K562 (cell line): ENCODE results near the gene ELF1. TPM values are rescaled to one million over a fixed set of nuclear protein-coding genes. Genes with fewer than 3 reads are reported as not detected.
A peak's percentile ranks its signal among the peaks of the same experiment; 100 is the strongest.

Experiments
- ATAC-seq: fragments of 200-7000 bp; cut with Tn5 transposase; 3 replicates; pipeline ENCODE4 v1.9.1; 2020; ENCODE audit warnings: moderate library complexity
- BruUV-seq: library from RNA; stranded (reverse); fragments of 400-500 nt; replicated peaks from 2 replicates; lab custom pipeline; 2021; lab: Mats Ljungman, UMichigan
- CTCF ChIA-PET: fragments of 300-600 bp; formaldehyde crosslinking; extraction: SDS; loops from one replicate; lab custom pipeline; 2021; ENCODE audit warnings: low intra/inter-chr PET ratio; lab: Yijun Ruan, JAX
- POLR2A ChIA-PET: fragments of 300-600, 350-650 bp; sonication (Branson Sonifier 250); formaldehyde crosslinking; extraction: SDS; loops from one replicate; lab custom pipeline; 2021; ENCODE audit warnings: antibody characterized with exemption, inconsistent platforms; lab: Yijun Ruan, JAX
- DNase-seq, 4 experiments: peaks; one replicate each; pipeline versions ENCODE4 v3.0.0 to v3.0.0-alpha.2; 2011 to 2018; ENCODE audit warnings: low spot score in 3 of 4, mixed read lengths in 3 of 4; ENCODE audit errors: extremely low read depth in 1 of 4
- FAIRE-seq: peaks from 2 replicates; lab custom pipeline; 2011; peaks lifted over from hg19 to GRCh38; lab: Jason Lieb, UNC
- H2AFZ ChIP-seq: 2 replicates; pipeline ENCODE4 v1.6.0; 2011; ENCODE audit warnings: low read depth, low read length, control low read depth, inconsistent platforms
- H3K27ac ChIP-seq: fragments of 200-600 bp; 3 replicates; pipeline ENCODE4 v1.8.0; 2011; ENCODE audit warnings: low read depth, mild to moderate bottlenecking, control low read depth, inconsistent platforms, low read length, moderate library complexity, mixed read lengths; ENCODE audit errors: extremely low read depth
- H3K27me3 ChIP-seq, 2 experiments: fragments of 300-600 bp in 1 of 2; 2 replicates in 1 of 2; 3 replicates in 1 of 2; pipeline versions ENCODE4 v1.6.0 to v1.8.0; 2011; ENCODE audit warnings: inconsistent platforms in 2 of 2, low read length in 2 of 2, mild to moderate bottlenecking in 1 of 2, mixed read lengths in 1 of 2, moderate library complexity in 1 of 2; ENCODE audit not compliant: control insufficient read depth in 2 of 2, insufficient read depth in 2 of 2
- H3K36me3 ChIP-seq: fragments of 300-600 bp; 3 replicates; pipeline ENCODE4 v1.8.0; 2011; ENCODE audit warnings: mild to moderate bottlenecking, low read length, inconsistent platforms; ENCODE audit not compliant: control insufficient read depth, insufficient read depth
- H3K4me1 ChIP-seq, 2 experiments: fragments of 200-600 bp in 1 of 2; replicated peaks in 1 of 2; 2 replicates in 1 of 2; 3 replicates in 1 of 2; pipeline versions ENCODE4 v1.5.1 to v1.8.0; 2011; ENCODE audit warnings: inconsistent platforms in 2 of 2, low read length in 2 of 2, mild to moderate bottlenecking in 1 of 2, mixed read lengths in 1 of 2, moderate library complexity in 1 of 2; ENCODE audit not compliant: control insufficient read depth in 2 of 2, insufficient read depth in 2 of 2
- H3K4me2 ChIP-seq: 2 replicates; pipeline ENCODE4 v1.6.1; 2011; ENCODE audit warnings: low read length, control low read depth, inconsistent platforms, mixed read lengths; ENCODE audit not compliant: insufficient read depth
- H3K4me3 ChIP-seq: fragments of 200-600 bp; sonication (generic), shearing (Covaris generic); 2 replicates; pipeline ENCODE4 v1.5.1; 2016; ENCODE audit warnings: control low read depth, inconsistent platforms
- H3K79me2 ChIP-seq: fragments of 200-600 bp; 3 replicates; pipeline ENCODE4 v1.8.0; 2011; ENCODE audit warnings: low read length, inconsistent platforms; ENCODE audit not compliant: control insufficient read depth, insufficient read depth
- H3K9ac ChIP-seq, 2 experiments: 2 replicates each; pipeline versions ENCODE4 v1.6.0 to v1.6.1; 2011; ENCODE audit warnings: low read depth in 2 of 2, low read length in 2 of 2, control low read depth in 1 of 2, inconsistent platforms in 1 of 2, mild to moderate bottlenecking in 1 of 2, mixed read lengths in 1 of 2; ENCODE audit not compliant: insufficient read depth in 1 of 2
- H3K9me1 ChIP-seq: one replicate; pipeline ENCODE4 v1.6.0; 2011; ENCODE audit warnings: inconsistent platforms, mild to moderate bottlenecking, low read length, moderate library complexity; ENCODE audit not compliant: control insufficient read depth, insufficient read depth
- H3K9me3 ChIP-seq: replicated peaks from 2 replicates; pipeline ENCODE4 v1.5.1; 2011; ENCODE audit warnings: low read depth, low read length, inconsistent platforms; ENCODE audit not compliant: control insufficient read depth, insufficient read depth
- H4K20me1 ChIP-seq: replicated peaks from 2 replicates; pipeline ENCODE4 v1.6.1; 2011; ENCODE audit warnings: low read length, inconsistent platforms, mixed read lengths; ENCODE audit not compliant: control insufficient read depth, insufficient read depth
- HNRNPL ChIP-seq: fragments of 200-400 bp; formaldehyde crosslinking; IDR thresholded peaks from 2 replicates; pipeline ENCODE4 v1.6.1; 2017; ENCODE audit warnings: low read depth, mild to moderate bottlenecking, low read length
- ZNF239 ChIP-seq: fragments of 250-450 bp; sonication (Bioruptor Pico); IDR thresholded peaks from 2 replicates; pipeline ENCODE4 v1.4.0; 2020; ENCODE audit warnings: mild to moderate bottlenecking
- ZNF316 ChIP-seq: fragments of 450-650 bp; IDR thresholded peaks from 2 replicates; pipeline ENCODE4 v1.6.1; 2016
- WGBS: fragments of 100-300 bp; shearing (Covaris generic); methylation state at CpG from one replicate; pipeline ENCODE4 v1.1.6; 2016; ENCODE audit warnings: low coverage, mixed read lengths; ENCODE audit not compliant: insufficient coverage; ENCODE audit errors: missing lambda C conversion rate; 5-methylcytosine and 5-hydroxymethylcytosine counted together
- in situ Hi-C: fragments of 300-500 bp; cut with MboI; formaldehyde crosslinking; loops from 4 replicates; pipeline ENCODE4 v1.15.0; 2018; ENCODE audit warnings: inconsistent platforms, mixed read lengths
- intact Hi-C: fragments of 100-400 bp; cut with micrococcal nuclease; formaldehyde crosslinking; loops from 2 replicates; pipeline ENCODE4 v1.14.2; 2022
- polyA plus RNA-seq, 8 experiments: library from polyadenylated mRNA; depleted of rRNA in 4 of 8; stranded (reverse) in 5 of 8; unstranded in 3 of 8; fragments of >200 nt; fragmentation: Nextera tagmentation in 2 of 8; fragmentation: Illumina TruSeq in 1 of 8; extraction: Ambion mirVana in 2 of 8; extraction: Trizol in 1 of 8; gene quantifications; 2 replicates each; pipeline versions ENCODE4 v1.2.1 to v1.2.3, GENCODE V29; 2011 to 2014; ENCODE audit warnings: inconsistent platforms in 1 of 8, missing spikeins in 1 of 8
- total RNA-seq, 7 experiments: library from RNA; depleted of rRNA in 6 of 7; stranded (reverse); fragments of >200 nt in 6 of 7; fragmentation: Illumina TruSeq in 2 of 7; extraction: Trizol in 2 of 7; gene quantifications; 2 replicates each; pipeline versions ENCODE4 v1.2.1 to v1.2.3, GENCODE V29; 2011 to 2021; ENCODE audit warnings: low replicate concordance in 1 of 7
- TF ChIP-seq, protein P1 (sequence below): sonication (generic); formaldehyde crosslinking; IDR thresholded peaks from 2 replicates; pipeline ENCODE4 v1.4.0; 2020; ENCODE audit warnings: mild to moderate bottlenecking, missing genetic modification reagents
- TF ChIP-seq, protein P2 (sequence below): sonication (generic); formaldehyde crosslinking; IDR thresholded peaks from 2 replicates; pipeline ENCODE4 v1.8.0; 2022; ENCODE audit warnings: mild to moderate bottlenecking, missing genetic modification reagents, borderline replicate concordance
- TF ChIP-seq, protein P3 (sequence below): fragments of 450-650 bp; formaldehyde crosslinking; IDR thresholded peaks from 2 replicates; pipeline ENCODE4 v1.4.0; 2020; ENCODE audit warnings: mild to moderate bottlenecking, mixed read lengths

The ELF1 gene
- total and polyA plus RNA-seq, 9 of the 15 experiments (the other 6 are each of a cell fraction or from before 2014, with no cell fraction given) = 24.7 to 54.4 (median 33.4) TPM

DNA sequence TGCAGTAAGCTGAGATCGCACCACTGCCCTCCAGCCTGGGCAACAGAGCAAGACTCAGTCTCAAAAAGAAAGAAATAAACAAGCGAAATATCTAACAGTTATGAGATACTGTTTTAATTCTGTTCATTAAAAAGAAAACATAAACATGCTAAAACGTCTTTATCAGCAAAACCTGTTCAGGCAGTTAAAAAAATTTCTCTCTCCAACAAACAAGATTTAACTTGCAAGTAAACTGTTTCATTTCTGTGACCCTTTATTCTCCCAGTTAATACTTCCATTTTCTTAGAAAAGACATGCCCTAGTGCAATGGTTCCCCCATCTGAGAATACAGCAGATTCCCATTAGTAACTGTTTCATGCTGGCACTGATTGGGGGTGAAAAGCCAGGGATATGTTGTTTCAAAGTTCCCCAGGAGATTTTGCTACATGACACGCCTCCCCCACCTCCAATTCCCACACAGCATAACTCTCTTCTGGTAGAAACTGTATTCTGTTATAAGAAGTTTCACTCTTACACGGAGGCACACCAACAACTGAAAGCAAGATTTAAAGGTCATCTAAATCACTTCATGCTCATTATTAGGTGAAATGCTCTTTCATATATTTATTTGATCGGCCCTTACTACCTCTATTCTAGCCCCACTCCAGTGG lies 24.4 kb downstream of the ELF1 start:
- peak; percentile 39; the same call in 1 of the 2 replicates for TF ChIP-seq ZNF316
- TF ChIP-seq, protein P1, sequence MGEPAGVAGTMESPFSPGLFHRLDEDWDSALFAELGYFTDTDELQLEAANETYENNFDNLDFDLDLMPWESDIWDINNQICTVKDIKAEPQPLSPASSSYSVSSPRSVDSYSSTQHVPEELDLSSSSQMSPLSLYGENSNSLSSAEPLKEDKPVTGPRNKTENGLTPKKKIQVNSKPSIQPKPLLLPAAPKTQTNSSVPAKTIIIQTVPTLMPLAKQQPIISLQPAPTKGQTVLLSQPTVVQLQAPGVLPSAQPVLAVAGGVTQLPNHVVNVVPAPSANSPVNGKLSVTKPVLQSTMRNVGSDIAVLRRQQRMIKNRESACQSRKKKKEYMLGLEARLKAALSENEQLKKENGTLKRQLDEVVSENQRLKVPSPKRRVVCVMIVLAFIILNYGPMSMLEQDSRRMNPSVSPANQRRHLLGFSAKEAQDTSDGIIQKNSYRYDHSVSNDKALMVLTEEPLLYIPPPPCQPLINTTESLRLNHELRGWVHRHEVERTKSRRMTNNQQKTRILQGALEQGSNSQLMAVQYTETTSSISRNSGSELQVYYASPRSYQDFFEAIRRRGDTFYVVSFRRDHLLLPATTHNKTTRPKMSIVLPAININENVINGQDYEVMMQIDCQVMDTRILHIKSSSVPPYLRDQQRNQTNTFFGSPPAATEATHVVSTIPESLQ (CRISPR knock-in tag) = no peak
- BruUV-seq = no TSS peak
- 65% methylated on average over 6 of the region's 6 CpGs for WGBS
- H2AFZ ChIP-seq = no peak overlapping the region
- H3K9me1 ChIP-seq = no peaks in the 10 kb centered on the region
- no peaks in the 10 kb centered on the region for H3K9me3 ChIP-seq
- H3K4me3 ChIP-seq = no peak overlapping the region
- no peaks in the 10 kb centered on the region for H3K27me3 ChIP-seq
- FAIRE-seq = no peak
- CTCF ChIA-PET = no interaction called here
- POLR2A ChIA-PET = no interaction called here
- no peak for ATAC-seq
- H3K79me2 ChIP-seq = peaks cover 99% of the 10 kb centered on the region
- 0 out of 3 replicates have a peak overlapping the region, but pooled peaks have one; percentile 15 for H3K27ac ChIP-seq
- no peak overlapping the region for H3K4me2 ChIP-seq
- no peak for DNase-seq
- peaks cover 0 to 23% of the 10 kb centered on the region in 2 experiments; a peak in 3 of 5 replicates for H3K4me1 ChIP-seq
- H3K9ac ChIP-seq = no peak overlapping the region
- no peaks in the 10 kb centered on the region; the same call in 1 of the 2 replicates for H4K20me1 ChIP-seq
- in situ Hi-C loops = no loop called here
- intact Hi-C loops = no loop called here
- H3K36me3 ChIP-seq = peaks cover 36% of the 10 kb centered on the region

DNA sequence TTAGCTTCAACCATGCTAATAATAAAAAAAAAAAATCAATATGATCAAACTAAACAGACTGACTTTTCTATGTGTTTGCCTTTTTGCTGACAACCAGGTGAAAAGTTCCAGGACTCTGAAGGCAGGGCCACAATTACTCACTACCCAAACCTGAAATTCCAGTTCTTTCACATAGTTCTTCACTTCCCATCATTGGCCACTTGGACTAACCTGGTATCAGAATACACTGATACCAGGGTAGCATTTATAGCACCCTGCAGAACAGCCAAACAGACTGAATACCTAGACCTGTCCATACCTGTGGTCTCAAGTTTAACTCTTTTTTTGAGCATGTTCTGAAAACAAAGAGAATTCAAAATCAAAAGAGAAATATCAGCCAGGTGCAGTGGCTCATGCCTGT lies 25.1 kb downstream of the ELF1 start:
- no peak for DNase-seq
- POLR2A ChIA-PET = no interaction called here
- intact Hi-C loops = no loop called here

More for the DNA sequence above, 25.1 kb downstream of the ELF1 start:
- CTCF ChIA-PET = no interaction called here
- BruUV-seq = no TSS peak
- TF ChIP-seq, protein P2, sequence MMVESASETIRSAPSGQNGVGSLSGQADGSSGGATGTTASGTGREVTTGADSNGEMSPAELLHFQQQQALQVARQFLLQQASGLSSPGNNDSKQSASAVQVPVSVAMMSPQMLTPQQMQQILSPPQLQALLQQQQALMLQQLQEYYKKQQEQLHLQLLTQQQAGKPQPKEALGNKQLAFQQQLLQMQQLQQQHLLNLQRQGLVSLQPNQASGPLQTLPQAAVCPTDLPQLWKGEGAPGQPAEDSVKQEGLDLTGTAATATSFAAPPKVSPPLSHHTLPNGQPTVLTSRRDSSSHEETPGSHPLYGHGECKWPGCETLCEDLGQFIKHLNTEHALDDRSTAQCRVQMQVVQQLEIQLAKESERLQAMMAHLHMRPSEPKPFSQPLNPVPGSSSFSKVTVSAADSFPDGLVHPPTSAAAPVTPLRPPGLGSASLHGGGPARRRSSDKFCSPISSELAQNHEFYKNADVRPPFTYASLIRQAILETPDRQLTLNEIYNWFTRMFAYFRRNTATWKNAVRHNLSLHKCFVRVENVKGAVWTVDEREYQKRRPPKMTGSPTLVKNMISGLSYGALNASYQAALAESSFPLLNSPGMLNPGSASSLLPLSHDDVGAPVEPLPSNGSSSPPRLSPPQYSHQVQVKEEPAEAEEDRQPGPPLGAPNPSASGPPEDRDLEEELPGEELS = no peak
- no peak for TF ChIP-seq HNRNPL
- TF ChIP-seq ZNF239 (CRISPR knock-in tag) = no peak
- TF ChIP-seq, protein P3, sequence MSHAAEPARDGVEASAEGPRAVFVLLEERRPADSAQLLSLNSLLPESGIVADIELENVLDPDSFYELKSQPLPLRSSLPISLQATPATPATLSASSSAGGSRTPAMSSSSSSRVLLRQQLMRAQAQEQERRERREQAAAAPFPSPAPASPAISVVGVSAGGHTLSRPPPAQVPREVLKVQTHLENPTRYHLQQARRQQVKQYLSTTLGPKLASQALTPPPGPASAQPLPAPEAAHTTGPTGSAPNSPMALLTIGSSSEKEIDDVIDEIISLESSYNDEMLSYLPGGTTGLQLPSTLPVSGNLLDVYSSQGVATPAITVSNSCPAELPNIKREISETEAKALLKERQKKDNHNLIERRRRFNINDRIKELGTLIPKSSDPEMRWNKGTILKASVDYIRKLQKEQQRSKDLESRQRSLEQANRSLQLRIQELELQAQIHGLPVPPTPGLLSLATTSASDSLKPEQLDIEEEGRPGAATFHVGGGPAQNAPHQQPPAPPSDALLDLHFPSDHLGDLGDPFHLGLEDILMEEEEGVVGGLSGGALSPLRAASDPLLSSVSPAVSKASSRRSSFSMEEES = no peak
- no peaks in the 10 kb centered on the region; the same call in 1 of the 2 replicates for H4K20me1 ChIP-seq
- no peak overlapping the region for H2AFZ ChIP-seq
- no peak for FAIRE-seq
- H3K27ac ChIP-seq = no peak overlapping the region
- no peaks in the 10 kb centered on the region for H3K9me1 ChIP-seq
- H3K79me2 ChIP-seq = peaks cover 99% of the 10 kb centered on the region
- H3K4me2 ChIP-seq = no peak overlapping the region
- no peak overlapping the region for H3K4me3 ChIP-seq
- no peak overlapping the region for H3K9ac ChIP-seq
- H3K9me3 ChIP-seq = no peaks in the 10 kb centered on the region
- in situ Hi-C loops = no loop called here
- H3K4me1 ChIP-seq = peaks cover 0 to 17% of the 10 kb centered on the region in 2 experiments; a peak in 3 of 5 replicates
- no peaks in the 10 kb centered on the region for H3K27me3 ChIP-seq
- ATAC-seq = peak; percentile 11; the same call in 2 of the 3 replicates
- peaks cover 31% of the 10 kb centered on the region; the same call in 2 of the 3 replicates for H3K36me3 ChIP-seq
